A673 (cell line): ENCODE results near the gene FAIM2. TPM values are rescaled to one million over a fixed set of nuclear protein-coding genes. Genes with fewer than 3 reads are reported as not detected.

ENCODE experiments used
- BruUV-seq: library from RNA; stranded (reverse); fragments of 400-500 nt; replicated peaks from 2 replicates; lab custom pipeline; 2021; lab: Mats Ljungman, UMichigan
- CTCF ChIA-PET: fragments of 300-600 bp; sonication (Branson Sonifier 250); formaldehyde crosslinking; loops from one replicate; lab custom pipeline; 2022; ENCODE audit warnings: antibody characterized with exemption; lab: Charles Lee
- POLR2A ChIA-PET: fragments of 300-600 bp; sonication (Branson Sonifier 250); formaldehyde crosslinking; loops from one replicate; lab custom pipeline; 2022; ENCODE audit warnings: antibody characterized with exemption; ENCODE audit not compliant: low non-redundant PET; lab: Charles Lee
- DNase-seq: peaks from one replicate; pipeline ENCODE4 v3.0.0-alpha.2; 2015; ENCODE audit warnings: low spot score
- H3K27ac ChIP-seq: fragments of 200-600 bp; sonication (generic); 2 replicates; pipeline ENCODE4 v1.5.1; 2016; ENCODE audit warnings: mixed run types, low read depth, mild to moderate bottlenecking, mixed read lengths, antibody characterized with exemption, low read length; ENCODE audit not compliant: poor library complexity, severe bottlenecking
- H3K27me3 ChIP-seq: fragments of 200-600 bp; sonication (generic); replicated peaks from 2 replicates; pipeline ENCODE4 v1.6.1; 2017; ENCODE audit warnings: mixed run types, low read depth, mild to moderate bottlenecking, mixed read lengths, antibody characterized with exemption, low read length; ENCODE audit not compliant: insufficient read depth, poor library complexity
- H3K36me3 ChIP-seq: fragments of 200-600 bp; sonication (generic); 2 replicates; pipeline ENCODE4 v1.6.1; 2016; ENCODE audit warnings: mixed run types, mild to moderate bottlenecking, mixed read lengths, antibody characterized with exemption, low read length; ENCODE audit not compliant: insufficient read depth, poor library complexity, severe bottlenecking
- H3K4me1 ChIP-seq: fragments of 200-600 bp; sonication (generic); 2 replicates; pipeline ENCODE4 v1.6.1; 2017; ENCODE audit warnings: mixed run types, mild to moderate bottlenecking, mixed read lengths, antibody characterized with exemption, low read length; ENCODE audit not compliant: insufficient read depth, poor library complexity, severe bottlenecking
- H3K4me3 ChIP-seq: fragments of 200-600 bp; sonication (generic); 2 replicates; pipeline ENCODE4 v1.5.1; 2016; ENCODE audit warnings: low read depth, mixed run types, mild to moderate bottlenecking, mixed read lengths, low read length; ENCODE audit not compliant: poor library complexity, severe bottlenecking
- H3K9me3 ChIP-seq: fragments of 200-600 bp; sonication (generic); 2 replicates; pipeline ENCODE4 v1.6.1; 2016; ENCODE audit warnings: mixed run types, low read depth, mild to moderate bottlenecking, mixed read lengths, antibody characterized with exemption, low read length; ENCODE audit not compliant: poor library complexity, severe bottlenecking
- EZH2 ChIP-seq: fragments of 200-600 bp; sonication (generic); IDR thresholded peaks from 2 replicates; pipeline ENCODE4 v1.6.1; 2017; ENCODE audit warnings: borderline replicate concordance, low read depth, mild to moderate bottlenecking, mixed read lengths, antibody characterized with exemption, low read length; ENCODE audit not compliant: poor library complexity, severe bottlenecking
- intact Hi-C: fragments of 100-400 bp; cut with micrococcal nuclease; formaldehyde crosslinking; loops from one replicate; pipeline ENCODE4 v1.10.0; 2022; ENCODE audit not compliant: unreplicated experiment
- total RNA-seq: library from RNA; stranded (reverse); gene quantifications from 2 replicates; pipeline ENCODE4 v1.2.3, GENCODE V29; 2021
- TF ChIP-seq, protein P1 (sequence below): fragments of 300-800, 200-600 bp; sonication (generic); conservative IDR thresholded peaks from 2 replicates; pipeline ENCODE4 v1.5.1; 2017; ENCODE audit warnings: low read depth, mild to moderate bottlenecking, antibody characterized with exemption, low read length, moderate library complexity, mixed read lengths

FAIM2 gene
- total RNA-seq, 1 experiment from 2014 or later, result not detected

- Histone ChIP-seq H3K36me3 (no peaks in the 10 kb centered on the region), H3K27me3 (no peaks in the 10 kb centered on the region), H3K4me3 (no peak overlapping the region), H3K4me1 (peaks cover 26% of the 10 kb centered on the region), H3K9me3 (no peaks in the 10 kb centered on the region), H3K27ac (peak overlapping the region; percentile 58)
- DNase-seq, result no peak
- POLR2A ChIA-PET, result no interaction called here
- BruUV-seq, result no TSS peak
- TF ChIP-seq EZH2, result no peak
- TF ChIP-seq, protein P1, sequence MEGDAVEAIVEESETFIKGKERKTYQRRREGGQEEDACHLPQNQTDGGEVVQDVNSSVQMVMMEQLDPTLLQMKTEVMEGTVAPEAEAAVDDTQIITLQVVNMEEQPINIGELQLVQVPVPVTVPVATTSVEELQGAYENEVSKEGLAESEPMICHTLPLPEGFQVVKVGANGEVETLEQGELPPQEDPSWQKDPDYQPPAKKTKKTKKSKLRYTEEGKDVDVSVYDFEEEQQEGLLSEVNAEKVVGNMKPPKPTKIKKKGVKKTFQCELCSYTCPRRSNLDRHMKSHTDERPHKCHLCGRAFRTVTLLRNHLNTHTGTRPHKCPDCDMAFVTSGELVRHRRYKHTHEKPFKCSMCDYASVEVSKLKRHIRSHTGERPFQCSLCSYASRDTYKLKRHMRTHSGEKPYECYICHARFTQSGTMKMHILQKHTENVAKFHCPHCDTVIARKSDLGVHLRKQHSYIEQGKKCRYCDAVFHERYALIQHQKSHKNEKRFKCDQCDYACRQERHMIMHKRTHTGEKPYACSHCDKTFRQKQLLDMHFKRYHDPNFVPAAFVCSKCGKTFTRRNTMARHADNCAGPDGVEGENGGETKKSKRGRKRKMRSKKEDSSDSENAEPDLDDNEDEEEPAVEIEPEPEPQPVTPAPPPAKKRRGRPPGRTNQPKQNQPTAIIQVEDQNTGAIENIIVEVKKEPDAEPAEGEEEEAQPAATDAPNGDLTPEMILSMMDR, result no peak
- intact Hi-C loops, result no loop called here
- CTCF ChIA-PET, result no interaction called here
Observed at GRCh38 chr12:49831717-49832116, 72.0 kb downstream of the FAIM2 start.

DNA sequence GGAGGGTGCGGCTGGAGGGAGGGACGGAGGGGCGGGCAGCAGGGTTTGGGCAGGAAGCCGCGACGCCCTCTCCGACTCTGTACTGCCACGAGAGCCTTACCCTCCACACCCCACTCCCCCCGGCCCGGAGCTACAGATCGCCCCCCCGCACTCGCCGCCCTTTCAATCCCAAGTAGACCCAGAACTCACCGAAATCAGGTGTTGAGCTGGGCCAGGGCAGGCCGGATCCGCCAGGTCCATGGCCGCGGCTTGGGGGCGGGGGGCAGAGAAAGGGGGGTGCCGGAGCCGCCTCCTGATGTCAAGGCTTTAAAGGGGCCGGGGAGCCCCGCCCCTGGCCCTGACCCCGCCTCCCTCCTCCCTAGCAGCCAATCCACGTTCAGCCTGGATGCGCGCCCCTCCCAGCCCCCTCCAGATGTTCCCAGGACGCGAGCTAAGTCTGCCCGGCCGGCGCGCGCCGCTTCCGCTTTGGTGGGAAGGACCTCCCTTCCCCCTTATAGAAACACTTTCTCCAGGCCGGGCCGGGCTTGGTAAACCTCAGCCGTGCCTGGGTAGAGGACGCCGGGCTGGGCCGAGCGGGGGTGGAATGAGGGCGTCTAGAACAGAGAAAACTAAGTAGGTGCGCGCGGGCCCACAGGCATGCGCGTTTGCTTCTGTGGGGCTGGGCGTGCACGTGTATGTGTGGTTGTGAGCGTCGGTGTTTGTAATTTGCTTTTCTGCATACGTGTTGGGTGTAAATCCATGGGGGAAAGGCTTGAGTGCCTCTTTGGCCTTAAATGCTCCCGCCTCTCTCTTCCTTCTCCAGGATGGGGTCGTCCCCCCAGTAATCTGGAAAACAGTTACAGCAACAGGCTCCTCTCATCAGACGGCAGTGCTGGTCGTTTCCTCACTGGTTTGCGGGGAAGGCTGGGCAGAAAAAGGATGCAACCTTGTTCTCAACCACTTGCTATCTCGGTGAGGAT, 75.3 kb downstream of the FAIM2 start, which contains the start of gene NCKAP5L:
Gene NCKAP5L, minus strand, starts transcription at position 281 of the 959 bp plus-strand sequence. CDS start 24,369 bp downstream, outside the sequence.
- H3K36me3 ChIP-seq, result no peaks in the 10 kb centered on the region
- DNase-seq, result peak; percentile 98
- peaks cover 32% of the 10 kb centered on the region for H3K4me1 ChIP-seq
- intact Hi-C loops, result no loop called here
- H3K9me3 ChIP-seq, result no peaks in the 10 kb centered on the region
- no peaks in the 10 kb centered on the region for H3K27me3 ChIP-seq
- POLR2A ChIA-PET, result interaction anchor here (0.6 to 0.8 kb wide), 6 partner anchors 11 to 1204 kb away, joined by 3 to 12 read pairs (median 7); partner anchors contain the start of gene TMBIM6
- TSS peak; percentile 76 for BruUV-seq
- peak within 1 kb of the TSS; percentile 71 for H3K4me3 ChIP-seq
- CTCF ChIA-PET, result interaction anchor here (0.5 to 1.5 kb wide), 4 partner anchors 11 to 528 kb away, joined by 4 to 6 read pairs (median 6); partner anchors contain the start of gene TMBIM6
- peak within 1 kb of the TSS; percentile 83 for H3K27ac ChIP-seq
- TF ChIP-seq, protein P1, result no peak
- no peak for TF ChIP-seq EZH2

- Histone ChIP-seq H3K27me3 (no peaks in the 10 kb centered on the region), H3K4me1 (peaks cover 24% of the 10 kb centered on the region), H3K36me3 (no peaks in the 10 kb centered on the region), H3K27ac (peak overlapping the region; percentile 83), H3K9me3 (no peaks in the 10 kb centered on the region), H3K4me3 (peak overlapping the region; percentile 71)
- TF ChIP-seq EZH2, result no peak
- TF ChIP-seq, protein P1, result no peak
- BruUV-seq, result no TSS peak
- POLR2A ChIA-PET, result interaction anchor here (0.5 to 0.8 kb wide), 3 partner anchors 45 to 87 kb away, joined by 3 to 7 read pairs (median 5); partner anchors contain the start of gene TMBIM6
- CTCF ChIA-PET, result interaction anchor here (0.5 to 1.5 kb wide), 3 partner anchors 12 to 527 kb away, joined by 5 to 6 read pairs (median 6); partner anchors contain the start of gene TMBIM6
- DNase-seq, result peak; percentile 82
- intact Hi-C loops, result no loop called here
Observed at GRCh38 chr12:49827401-49828099, 76.2 kb downstream of the FAIM2 start.
